NOMO-1 (cell line): Measurements from ENCODE around the gene LTC4S.

Source experiments
- DNase-seq, 2 experiments: peaks; one replicate each; lab custom pipeline; 2025; ENCODE audit not compliant: unreplicated experiment in 2 of 2; lab: John Stamatoyannopoulos, UW

LTC4S gene

GRCh38 chr5:179840321-179840720 lies 46.5 kb downstream of the LTC4S start:
- no peak for DNase-seq

GRCh38 chr5:179840766-179841165 lies 47.0 kb downstream of the LTC4S start:
- DNase-seq: no peak

DNA sequence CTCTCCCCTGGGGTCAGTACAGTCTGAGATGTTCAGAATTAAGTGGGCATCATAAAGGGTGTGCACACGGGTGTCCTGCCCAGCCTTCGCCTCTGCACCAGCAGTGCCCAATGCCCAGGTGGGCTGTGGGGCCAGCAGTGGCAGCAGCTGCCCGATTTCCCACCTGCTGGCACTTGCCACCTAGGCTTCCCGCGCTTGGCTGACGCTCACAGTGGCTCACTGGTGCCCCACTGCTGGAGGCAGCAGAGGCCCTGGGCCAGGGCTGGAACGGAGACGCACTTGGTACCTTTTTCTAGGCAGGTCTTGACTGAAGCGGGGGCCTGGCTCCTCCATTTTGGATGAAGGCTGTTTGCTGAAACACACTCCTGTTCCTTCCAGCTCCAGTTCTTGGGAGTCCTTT lies 47.8 kb downstream of the LTC4S start:
- DNase-seq: no peak
